Neural progenitor cell (in vitro differentiated cells): ENCODE measurements around the gene LMCD1. TPM values are rescaled to one million over a fixed set of nuclear protein-coding genes. Genes with fewer than 3 reads are reported as not detected.

Experiments
- DNase-seq: peaks from one replicate; pipeline ENCODE4 v3.0.0-alpha.2; 2016; ENCODE audit warnings: low spot score
- H2AFZ ChIP-seq: fragments of 200-600 bp; sonication (generic); replicated peaks from 2 replicates; pipeline ENCODE4 v1.6.1; 2016; ENCODE audit warnings: antibody characterized with exemption
- H3F3A ChIP-seq: fragments of 200-600 bp; sonication (generic); 2 replicates; pipeline ENCODE4 v1.6.1; 2016; ENCODE audit warnings: antibody characterized with exemption, low read depth
- H3K27ac ChIP-seq: fragments of 200-600 bp; sonication (generic); 2 replicates; pipeline ENCODE4 v1.5.1; 2016; ENCODE audit warnings: mild to moderate bottlenecking
- H3K27me3 ChIP-seq: fragments of 200-600 bp; sonication (generic); 2 replicates; pipeline ENCODE4 v1.6.1; 2016; ENCODE audit warnings: mild to moderate bottlenecking, moderate library complexity
- H3K36me3 ChIP-seq: fragments of 200-600 bp; sonication (generic); 2 replicates; pipeline ENCODE4 v1.5.1; 2016
- H3K4me1 ChIP-seq: fragments of 200-600 bp; sonication (generic); 2 replicates; pipeline ENCODE4 v1.6.1; 2016; ENCODE audit warnings: mixed run types
- H3K4me2 ChIP-seq: fragments of 200-600 bp; sonication (generic); 2 replicates; pipeline ENCODE4 v1.6.1; 2016
- H3K4me3 ChIP-seq: fragments of 200-600 bp; sonication (generic); 2 replicates; pipeline ENCODE4 v1.5.1; 2016
- H3K79me2 ChIP-seq: fragments of 200-600 bp; sonication (generic); 2 replicates; pipeline ENCODE4 v1.6.1; 2016; ENCODE audit warnings: low read depth
- H3K9ac ChIP-seq: fragments of 200-600 bp; sonication (generic); 2 replicates; pipeline ENCODE4 v1.6.1; 2016
- H3K9me3 ChIP-seq: fragments of 200-600 bp; sonication (generic); 2 replicates; pipeline ENCODE4 v1.5.1; 2016; ENCODE audit warnings: low read depth
- H4K20me1 ChIP-seq: fragments of 200-600 bp; sonication (generic); 2 replicates; pipeline ENCODE4 v1.6.1; 2016; ENCODE audit warnings: low read depth
- H3K27ac Mint-ChIP-seq: 3 replicates; pipeline ENCODE4 v1.8.0; 2021; ENCODE audit warnings: mixed read lengths
- H3K27me3 Mint-ChIP-seq: 2 replicates; pipeline ENCODE4 v1.8.0; 2022; ENCODE audit warnings: low read depth, mild to moderate bottlenecking, inconsistent platforms, moderate library complexity, mixed read lengths; ENCODE audit not compliant: insufficient read depth
- H3K36me3 Mint-ChIP-seq: 3 replicates; pipeline ENCODE4 v1.8.0; 2021; ENCODE audit warnings: mixed read lengths
- H3K4me1 Mint-ChIP-seq: 3 replicates; pipeline ENCODE4 v1.8.0; 2021; ENCODE audit warnings: mixed read lengths
- H3K4me3 Mint-ChIP-seq: 3 replicates; pipeline ENCODE4 v1.8.0; 2021; ENCODE audit warnings: mild to moderate bottlenecking, moderate library complexity, mixed read lengths
- H3K9me3 Mint-ChIP-seq: 3 replicates; pipeline ENCODE4 v1.8.0; 2020; ENCODE audit warnings: mixed read lengths
- CTCF ChIP-seq: fragments of 200-600 bp; sonication (generic); IDR thresholded peaks from 2 replicates; pipeline ENCODE4 v1.5.1; 2017; ENCODE audit warnings: antibody characterized with exemption, mild to moderate bottlenecking
- EZH2 ChIP-seq: fragments of 200-600 bp; sonication (generic); IDR thresholded peaks from 2 replicates; pipeline ENCODE4 v1.6.1; 2017; ENCODE audit warnings: antibody characterized with exemption, mild to moderate bottlenecking, moderate library complexity
- EZH2phosphoT487 ChIP-seq: fragments of 200-600 bp; sonication (generic); IDR thresholded peaks from 2 replicates; pipeline ENCODE4 v1.6.1; 2017; ENCODE audit warnings: antibody characterized with exemption
- total RNA-seq: library from RNA; depleted of rRNA; stranded (reverse); fragments of >200 nt; gene quantifications from 2 replicates; pipeline ENCODE4 v1.2.3, GENCODE V29; 2015; ENCODE audit warnings: low replicate concordance

Gene LMCD1
- total RNA-seq, 1 donor from 2014 or later, result not detected

DNA sequence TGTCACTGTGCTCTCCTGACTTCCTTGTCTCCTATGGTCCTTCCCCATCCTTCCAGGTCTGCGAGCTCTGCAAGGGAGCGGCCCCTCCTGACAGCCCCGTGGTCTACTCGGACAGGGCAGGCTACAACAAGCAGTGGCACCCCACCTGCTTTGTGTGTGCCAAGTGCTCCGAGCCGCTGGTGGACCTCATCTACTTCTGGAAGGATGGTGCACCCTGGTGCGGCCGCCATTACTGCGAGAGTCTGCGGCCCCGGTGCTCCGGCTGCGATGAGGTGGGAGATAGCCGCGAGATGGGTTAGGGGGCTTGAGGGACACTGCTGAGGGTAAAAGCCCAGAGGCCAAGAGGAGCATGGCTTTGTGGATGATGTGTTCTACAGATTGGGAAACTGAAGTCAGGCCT is 63.8 kb downstream of the LMCD1 start:
- H3K27ac Mint-ChIP-seq, result no peak overlapping the region
- H3K4me1 Mint-ChIP-seq, result peaks cover 11% of the 10 kb centered on the region
- H3K36me3 Mint-ChIP-seq, result peaks cover 3% of the 10 kb centered on the region
- no peak for TF ChIP-seq EZH2
- no peak for TF ChIP-seq CTCF
- TF ChIP-seq EZH2phosphoT487, result no peak
- no peaks in the 10 kb centered on the region for H3K9me3 Mint-ChIP-seq
- Histone ChIP-seq H3K4me3 (no peak overlapping the region), H3K4me2 (no peak overlapping the region), H3K9ac (no peak overlapping the region), H3K9me3 (no peaks in the 10 kb centered on the region), H3K27me3 (no peaks in the 10 kb centered on the region), H4K20me1 (no peaks in the 10 kb centered on the region), H3K27ac (no peak overlapping the region), H3K4me1 (peaks cover 4% of the 10 kb centered on the region), H3K36me3 (no peaks in the 10 kb centered on the region), H3F3A (no peaks in the 10 kb centered on the region), H2AFZ (no peak overlapping the region), H3K79me2 (no peaks in the 10 kb centered on the region)
- H3K4me3 Mint-ChIP-seq, result no peak overlapping the region
- no peaks in the 10 kb centered on the region for H3K27me3 Mint-ChIP-seq
- no peak for DNase-seq

DNA sequence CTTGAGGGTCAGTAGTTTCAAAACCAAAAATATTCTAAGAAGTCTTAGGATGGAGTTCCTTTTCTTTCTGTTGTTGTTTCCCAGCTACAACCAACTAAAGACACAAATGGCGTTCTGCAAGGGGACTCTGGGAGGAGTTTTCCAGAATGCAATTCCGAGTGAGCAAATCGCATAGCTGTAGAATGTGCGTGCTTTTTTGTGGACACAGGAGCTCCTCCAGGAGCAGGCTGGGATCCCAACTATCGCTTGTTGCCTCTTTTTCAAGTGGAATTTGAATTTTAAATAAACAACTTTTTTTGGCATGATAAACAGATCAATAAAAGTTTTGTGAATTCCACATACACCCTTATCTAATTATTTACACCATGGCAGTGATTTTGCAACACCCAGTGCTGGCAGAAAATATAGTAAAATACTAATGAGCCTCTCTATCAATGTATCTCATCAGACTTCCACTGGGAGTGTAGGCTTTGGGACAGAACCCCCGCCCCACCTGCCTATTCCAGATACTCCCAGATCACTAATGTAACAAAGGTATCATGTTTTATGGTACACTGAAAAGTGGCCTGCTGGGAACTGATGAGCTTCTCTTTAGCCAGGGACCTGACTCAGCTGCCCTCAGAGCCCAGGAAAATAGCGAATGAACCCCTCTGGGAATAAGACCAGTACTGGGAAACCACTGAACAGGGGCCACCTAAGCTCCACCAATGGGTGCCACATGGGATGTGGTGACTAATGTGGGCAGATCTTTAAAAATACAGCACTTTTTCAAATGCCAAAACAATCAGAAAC is 66.4 kb downstream of the LMCD1 start:
- H3K79me2 ChIP-seq, result no peaks in the 10 kb centered on the region
- H3K27me3 ChIP-seq, result no peaks in the 10 kb centered on the region
- H3K36me3 Mint-ChIP-seq, result peaks cover 8% of the 10 kb centered on the region
- H3F3A ChIP-seq, result no peaks in the 10 kb centered on the region
- no peaks in the 10 kb centered on the region for H4K20me1 ChIP-seq
- TF ChIP-seq EZH2, result no peak
- no peak for TF ChIP-seq CTCF
- TF ChIP-seq EZH2phosphoT487, result no peak
- peaks cover 8% of the 10 kb centered on the region for H3K4me1 Mint-ChIP-seq
- H3K4me3 ChIP-seq, result no peak overlapping the region
- H3K4me3 Mint-ChIP-seq, result no peak overlapping the region
- no peak overlapping the region for H3K9ac ChIP-seq
- no peaks in the 10 kb centered on the region for H3K9me3 ChIP-seq
- no peaks in the 10 kb centered on the region for H3K27me3 Mint-ChIP-seq
- H3K27ac ChIP-seq, result no peak overlapping the region
- H3K27ac Mint-ChIP-seq, result no peak overlapping the region
- H3K9me3 Mint-ChIP-seq, result no peaks in the 10 kb centered on the region
- H3K4me2 ChIP-seq, result no peak overlapping the region
- H3K36me3 ChIP-seq, result no peaks in the 10 kb centered on the region
- H2AFZ ChIP-seq, result no peak overlapping the region
- H3K4me1 ChIP-seq, result peaks cover 4% of the 10 kb centered on the region
- DNase-seq, result no peak

DNA sequence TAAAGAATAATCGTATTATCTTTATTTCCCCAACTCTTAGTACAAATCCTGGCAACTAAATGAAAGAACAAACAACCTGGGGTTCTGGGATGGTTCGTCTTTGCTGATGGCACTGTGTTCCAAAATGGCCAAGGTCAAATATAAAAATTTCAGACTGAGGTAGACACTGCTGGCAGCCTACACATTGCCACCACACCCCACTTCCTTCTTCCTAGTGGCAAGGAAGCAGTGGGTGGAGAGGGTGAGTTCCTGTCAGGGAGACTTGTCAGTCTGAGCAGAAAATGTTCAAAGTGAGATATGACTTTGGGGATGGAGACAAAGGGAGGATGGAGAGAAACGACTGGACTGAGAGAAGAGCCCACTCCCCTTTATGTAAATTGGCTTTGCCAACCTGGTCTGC is 69.6 kb downstream of the LMCD1 start:
- no peak overlapping the region for H3K27ac ChIP-seq
- Mint-ChIP-seq H3K36me3 (peaks cover 8% of the 10 kb centered on the region), H3K4me3 (no peak overlapping the region), H3K27ac (peak overlapping the region; percentile 61), H3K9me3 (no peaks in the 10 kb centered on the region), H3K4me1 (peaks cover 4% of the 10 kb centered on the region), H3K27me3 (no peaks in the 10 kb centered on the region)
- DNase-seq, result no peak
- no peaks in the 10 kb centered on the region for H3K36me3 ChIP-seq
- no peaks in the 10 kb centered on the region for H3K79me2 ChIP-seq
- H3K9ac ChIP-seq, result no peak overlapping the region
- no peaks in the 10 kb centered on the region for H3K4me1 ChIP-seq
- no peaks in the 10 kb centered on the region for H3F3A ChIP-seq
- H3K27me3 ChIP-seq, result no peaks in the 10 kb centered on the region
- TF ChIP-seq CTCF (no peak), EZH2phosphoT487 (no peak), EZH2 (no peak)
- H3K4me2 ChIP-seq, result no peak overlapping the region
- H3K4me3 ChIP-seq, result no peak overlapping the region
- H3K9me3 ChIP-seq, result no peaks in the 10 kb centered on the region
- no peaks in the 10 kb centered on the region for H4K20me1 ChIP-seq
- H2AFZ ChIP-seq, result no peak overlapping the region
